ENCODE data around the gene UST.

UST gene

GRCh38 chr6:148746363-148747144 is at the start of gene UST:
Gene UST, plus strand, starts transcription at chr6:148747030. Its CDS starts 401 bp downstream, at chr6:148747431.
- peak; percentile 2 to 61 for DNase-seq

GRCh38 chr6:148697895-148698440 is 48.9 kb upstream of the UST start:
- no peak for DNase-seq

GRCh38 chr6:148698671-148699180 is 48.1 kb upstream of the UST start:
- no peak for DNase-seq

GRCh38 chr6:148700047-148700715 is 46.6 kb upstream of the UST start:
- DNase-seq = no peak

- no peak for DNase-seq
Measured at GRCh38 chr6:148700741-148701311, 46.0 kb upstream of the UST start.

- no peak for DNase-seq
Measured at GRCh38 chr6:148701375-148701774, 45.5 kb upstream of the UST start.

GRCh38 chr6:148703900-148704299 is 42.9 kb upstream of the UST start:
- no peak for DNase-seq

GRCh38 chr6:148704400-148705246 is 42.2 kb upstream of the UST start:
- DNase-seq = no peak

- no peak for DNase-seq
Measured at GRCh38 chr6:148708707-148709106, 38.1 kb upstream of the UST start.

- no peak for DNase-seq
Measured at GRCh38 chr6:148709577-148709976, 37.3 kb upstream of the UST start.

GRCh38 chr6:148711833-148712654 is 34.8 kb upstream of the UST start:
- DNase-seq = no peak

GRCh38 chr6:148713033-148713738 is 33.6 kb upstream of the UST start:
- DNase-seq = no peak

GRCh38 chr6:148713921-148714320 is 32.9 kb upstream of the UST start:
- DNase-seq = no peak

GRCh38 chr6:148716811-148717210 is 30.0 kb upstream of the UST start:
- DNase-seq = no peak

- DNase-seq = no peak
Measured at GRCh38 chr6:148720406-148720805, 26.4 kb upstream of the UST start.

- no peak for DNase-seq
Measured at GRCh38 chr6:148720897-148721296, 25.9 kb upstream of the UST start.

- no peak for DNase-seq
Measured at GRCh38 chr6:148723484-148723883, 23.3 kb upstream of the UST start.

- no peak for DNase-seq
Measured at GRCh38 chr6:148724428-148724827, 22.4 kb upstream of the UST start.

- DNase-seq = no peak
Measured at GRCh38 chr6:148727104-148727503, 19.7 kb upstream of the UST start.

GRCh38 chr6:148735989-148736388 is 10.8 kb upstream of the UST start:
- no peak for DNase-seq
